GM23338 (cell line): ENCODE data around the gene CHD5. TPM values are rescaled to one million over a fixed set of nuclear protein-coding genes. Genes with fewer than 3 reads are reported as not detected.

Experiments
- ATAC-seq: fragments of 200-7000 bp; cut with Tn5 transposase; 3 replicates; pipeline ENCODE4 v1.9.1; 2020
- DNase-seq: peaks from one replicate; pipeline ENCODE4 v3.0.0-alpha.2; 2015; ENCODE audit warnings: low spot score
- H2AFZ ChIP-seq: fragments of 200-600 bp; sonication (generic); 2 replicates; pipeline ENCODE4 v1.8.0; 2016; ENCODE audit warnings: antibody characterized with exemption, mild to moderate bottlenecking, moderate library complexity
- H3F3A ChIP-seq: fragments of 200-600 bp; sonication (generic); replicated peaks from 2 replicates; pipeline ENCODE4 v1.8.0; 2017; ENCODE audit warnings: antibody characterized with exemption, mixed run types, low read depth
- H3K27ac ChIP-seq: fragments of 200-600 bp; sonication (generic); 2 replicates; pipeline ENCODE4 v1.6.1; 2016; ENCODE audit warnings: low read depth
- H3K27me3 ChIP-seq: fragments of 200-600 bp; sonication (generic); 2 replicates; pipeline ENCODE4 v1.8.0; 2016; ENCODE audit warnings: mild to moderate bottlenecking, mixed run types, moderate library complexity; ENCODE audit not compliant: insufficient read depth
- H3K36me3 ChIP-seq: fragments of 200-600 bp; sonication (generic); 2 replicates; pipeline ENCODE4 v1.8.0; 2016; ENCODE audit warnings: mild to moderate bottlenecking; ENCODE audit not compliant: insufficient read depth
- H3K4me1 ChIP-seq: fragments of 200-600 bp; sonication (generic); 2 replicates; pipeline ENCODE4 v1.8.0; 2016; ENCODE audit warnings: mild to moderate bottlenecking, moderate library complexity; ENCODE audit not compliant: insufficient read depth
- H3K4me2 ChIP-seq: fragments of 200-600 bp; sonication (generic); 2 replicates; pipeline ENCODE4 v1.7.1; 2017; ENCODE audit warnings: mixed run types
- H3K4me3 ChIP-seq: fragments of 200-600 bp; sonication (generic); 2 replicates; pipeline ENCODE4 v1.6.1; 2016; ENCODE audit warnings: mixed run types
- H3K79me2 ChIP-seq: fragments of 200-600 bp; sonication (generic); replicated peaks from 2 replicates; pipeline ENCODE4 v1.8.0; 2017; ENCODE audit warnings: mild to moderate bottlenecking; ENCODE audit not compliant: insufficient read depth
- H3K9me2 ChIP-seq: fragments of 200-600 bp; sonication (generic); 2 replicates; pipeline ENCODE4 v1.8.0; 2017; ENCODE audit not compliant: insufficient read depth
- H4K20me1 ChIP-seq: fragments of 200-600 bp; sonication (generic); replicated peaks from 2 replicates; pipeline ENCODE4 v1.8.0; 2017; ENCODE audit warnings: mild to moderate bottlenecking; ENCODE audit not compliant: insufficient read depth
- H3K27ac Mint-ChIP-seq: 2 replicates; pipeline ENCODE4 v1.8.0; 2020; ENCODE audit warnings: inconsistent platforms, mild to moderate bottlenecking, moderate library complexity, mixed read lengths
- H3K27me3 Mint-ChIP-seq: 3 replicates; pipeline ENCODE4 v1.8.0; 2022; ENCODE audit warnings: low read depth, mild to moderate bottlenecking, moderate library complexity, mixed read lengths, inconsistent platforms; ENCODE audit not compliant: insufficient read depth, poor library complexity
- H3K36me3 Mint-ChIP-seq: 3 replicates; pipeline ENCODE4 v1.8.0; 2021; ENCODE audit warnings: low read depth, mild to moderate bottlenecking, inconsistent platforms, moderate library complexity, mixed read lengths
- H3K4me1 Mint-ChIP-seq: 3 replicates; pipeline ENCODE4 v1.8.0; 2020; ENCODE audit warnings: mild to moderate bottlenecking, inconsistent platforms, mixed read lengths
- H3K4me3 Mint-ChIP-seq: 3 replicates; pipeline ENCODE4 v1.8.0; 2021; ENCODE audit warnings: moderate library complexity, mild to moderate bottlenecking, inconsistent platforms, mixed read lengths
- H3K9me3 Mint-ChIP-seq: 3 replicates; pipeline ENCODE4 v1.8.0; 2020; ENCODE audit warnings: moderate library complexity, mild to moderate bottlenecking, inconsistent platforms, mixed read lengths
- JUNB ChIP-seq: IDR thresholded peaks from one replicate; pipeline ENCODE4 v1.6.1; 2016; ENCODE audit warnings: antibody characterized with exemption; ENCODE audit not compliant: unreplicated experiment
- POLR2AphosphoS5 ChIP-seq: IDR thresholded peaks from 2 replicates; pipeline ENCODE4 v1.6.1; 2016; ENCODE audit warnings: antibody characterized with exemption, low read depth
- STAT1 ChIP-seq: IDR thresholded peaks from one replicate; pipeline ENCODE4 v1.6.1; 2016; ENCODE audit warnings: antibody characterized with exemption; ENCODE audit not compliant: unreplicated experiment
- ZNF462 ChIP-seq: fragments of 250-450 bp; sonication (Bioruptor Pico); IDR thresholded peaks from 2 replicates; pipeline ENCODE4 v1.5.0; 2020; ENCODE audit warnings: mild to moderate bottlenecking, moderate library complexity
- polyA plus RNA-seq: library from polyadenylated mRNA; unstranded; fragments of >200 nt; fragmentation: Nextera tagmentation; extraction: Ambion mirVana; gene quantifications from 2 replicates; pipeline ENCODE4 v1.2.1, GENCODE V29; 2016
- total RNA-seq: library from RNA; depleted of rRNA; stranded (reverse); fragments of >200 nt; shearing (Covaris generic); gene quantifications from 2 replicates; pipeline ENCODE4 v1.2.3, GENCODE V29; 2014
- TF ChIP-seq, protein P1 (sequence below), 2 experiments: fragments of 200-600 bp in 1 of 2; sonication (generic) in 1 of 2; conservative IDR thresholded peaks; 2 replicates each; pipeline versions ENCODE4 v1.5.1 to v1.6.1; 2016 to 2017; ENCODE audit warnings: antibody characterized with exemption in 2 of 2, low read depth in 2 of 2, mild to moderate bottlenecking in 2 of 2, moderate library complexity in 1 of 2
- TF ChIP-seq, protein P2 (sequence below): IDR thresholded peaks from one replicate; pipeline ENCODE4 v1.6.1; 2018; ENCODE audit warnings: antibody characterized with exemption; ENCODE audit not compliant: unreplicated experiment

The CHD5 gene
- total and polyA plus RNA-seq, 2 experiments from 2014 or later = 0.32 to 1.0 TPM

DNA sequence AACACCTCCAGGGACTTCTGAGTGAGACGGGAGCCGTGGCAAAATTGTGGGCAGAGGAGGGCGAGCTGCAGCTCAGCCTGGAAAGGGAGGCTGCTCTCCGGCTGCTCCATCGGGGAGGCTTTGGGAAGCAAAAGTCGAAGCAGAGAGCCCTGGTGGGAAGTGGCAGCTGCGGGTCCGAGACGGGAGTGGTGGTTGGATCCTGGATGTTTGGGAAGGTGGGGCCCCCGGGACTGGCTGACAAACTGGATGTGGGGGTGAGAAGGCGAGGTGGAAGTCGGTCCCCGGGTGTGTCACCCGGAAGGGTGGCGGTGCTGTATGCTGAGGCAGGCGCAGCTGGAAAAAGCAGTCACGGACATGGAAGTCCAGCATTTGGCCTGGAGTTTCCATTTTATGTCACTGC lies 82.3 kb downstream of the CHD5 start:
- H4K20me1 ChIP-seq = no peaks in the 10 kb centered on the region
- H3K36me3 Mint-ChIP-seq = no peaks in the 10 kb centered on the region
- ATAC-seq = no peak
- no peak for DNase-seq
- no peak overlapping the region for H3K4me3 ChIP-seq
- H3K36me3 ChIP-seq = no peaks in the 10 kb centered on the region
- H3K79me2 ChIP-seq = no peaks in the 10 kb centered on the region
- H3K4me2 ChIP-seq = no peak overlapping the region
- TF ChIP-seq ZNF462 (CRISPR knock-in tag) = no peak
- TF ChIP-seq STAT1 = no peak
- TF ChIP-seq JUNB = no peak
- TF ChIP-seq, protein P1, sequence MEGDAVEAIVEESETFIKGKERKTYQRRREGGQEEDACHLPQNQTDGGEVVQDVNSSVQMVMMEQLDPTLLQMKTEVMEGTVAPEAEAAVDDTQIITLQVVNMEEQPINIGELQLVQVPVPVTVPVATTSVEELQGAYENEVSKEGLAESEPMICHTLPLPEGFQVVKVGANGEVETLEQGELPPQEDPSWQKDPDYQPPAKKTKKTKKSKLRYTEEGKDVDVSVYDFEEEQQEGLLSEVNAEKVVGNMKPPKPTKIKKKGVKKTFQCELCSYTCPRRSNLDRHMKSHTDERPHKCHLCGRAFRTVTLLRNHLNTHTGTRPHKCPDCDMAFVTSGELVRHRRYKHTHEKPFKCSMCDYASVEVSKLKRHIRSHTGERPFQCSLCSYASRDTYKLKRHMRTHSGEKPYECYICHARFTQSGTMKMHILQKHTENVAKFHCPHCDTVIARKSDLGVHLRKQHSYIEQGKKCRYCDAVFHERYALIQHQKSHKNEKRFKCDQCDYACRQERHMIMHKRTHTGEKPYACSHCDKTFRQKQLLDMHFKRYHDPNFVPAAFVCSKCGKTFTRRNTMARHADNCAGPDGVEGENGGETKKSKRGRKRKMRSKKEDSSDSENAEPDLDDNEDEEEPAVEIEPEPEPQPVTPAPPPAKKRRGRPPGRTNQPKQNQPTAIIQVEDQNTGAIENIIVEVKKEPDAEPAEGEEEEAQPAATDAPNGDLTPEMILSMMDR (conservative IDR thresholded peaks at IDR 0.05; ENCODE audit: low read depth in 2 of 2) = no peak
- TF ChIP-seq, protein P2, sequence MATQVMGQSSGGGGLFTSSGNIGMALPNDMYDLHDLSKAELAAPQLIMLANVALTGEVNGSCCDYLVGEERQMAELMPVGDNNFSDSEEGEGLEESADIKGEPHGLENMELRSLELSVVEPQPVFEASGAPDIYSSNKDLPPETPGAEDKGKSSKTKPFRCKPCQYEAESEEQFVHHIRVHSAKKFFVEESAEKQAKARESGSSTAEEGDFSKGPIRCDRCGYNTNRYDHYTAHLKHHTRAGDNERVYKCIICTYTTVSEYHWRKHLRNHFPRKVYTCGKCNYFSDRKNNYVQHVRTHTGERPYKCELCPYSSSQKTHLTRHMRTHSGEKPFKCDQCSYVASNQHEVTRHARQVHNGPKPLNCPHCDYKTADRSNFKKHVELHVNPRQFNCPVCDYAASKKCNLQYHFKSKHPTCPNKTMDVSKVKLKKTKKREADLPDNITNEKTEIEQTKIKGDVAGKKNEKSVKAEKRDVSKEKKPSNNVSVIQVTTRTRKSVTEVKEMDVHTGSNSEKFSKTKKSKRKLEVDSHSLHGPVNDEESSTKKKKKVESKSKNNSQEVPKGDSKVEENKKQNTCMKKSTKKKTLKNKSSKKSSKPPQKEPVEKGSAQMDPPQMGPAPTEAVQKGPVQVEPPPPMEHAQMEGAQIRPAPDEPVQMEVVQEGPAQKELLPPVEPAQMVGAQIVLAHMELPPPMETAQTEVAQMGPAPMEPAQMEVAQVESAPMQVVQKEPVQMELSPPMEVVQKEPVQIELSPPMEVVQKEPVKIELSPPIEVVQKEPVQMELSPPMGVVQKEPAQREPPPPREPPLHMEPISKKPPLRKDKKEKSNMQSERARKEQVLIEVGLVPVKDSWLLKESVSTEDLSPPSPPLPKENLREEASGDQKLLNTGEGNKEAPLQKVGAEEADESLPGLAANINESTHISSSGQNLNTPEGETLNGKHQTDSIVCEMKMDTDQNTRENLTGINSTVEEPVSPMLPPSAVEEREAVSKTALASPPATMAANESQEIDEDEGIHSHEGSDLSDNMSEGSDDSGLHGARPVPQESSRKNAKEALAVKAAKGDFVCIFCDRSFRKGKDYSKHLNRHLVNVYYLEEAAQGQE = no peak
- TF ChIP-seq POLR2AphosphoS5 = no peak
- H3K4me3 Mint-ChIP-seq = no peak overlapping the region
- H3K9me2 ChIP-seq = no peaks in the 10 kb centered on the region
- H3K27me3 ChIP-seq = no peaks in the 10 kb centered on the region
- H3K27ac ChIP-seq = no peak overlapping the region
- peaks cover 3% of the 10 kb centered on the region for H3K27me3 Mint-ChIP-seq
- H3K4me1 Mint-ChIP-seq = peaks cover 2% of the 10 kb centered on the region; the same call in 1 of the 3 replicates
- no peaks in the 10 kb centered on the region for H3K4me1 ChIP-seq
- no peak overlapping the region for H2AFZ ChIP-seq
- no peaks in the 10 kb centered on the region for H3F3A ChIP-seq
- no peaks in the 10 kb centered on the region; the same call in 2 of the 3 replicates for H3K9me3 Mint-ChIP-seq
- peak overlapping the region; percentile 7; the same call in 1 of the 2 replicates for H3K27ac Mint-ChIP-seq
